ENCODE data around the gene GLIS1. TPM values are rescaled to one million over a fixed set of nuclear protein-coding genes. Genes with fewer than 3 reads are reported as not detected.
A peak's percentile ranks its signal among the peaks of the same experiment; 100 is the strongest.

GLIS1 gene
- total and polyA plus RNA-seq, 10 of the 15 experiments (the other 5 are each of a cell fraction or from before 2014, with no cell fraction given), result not detected

DNA sequence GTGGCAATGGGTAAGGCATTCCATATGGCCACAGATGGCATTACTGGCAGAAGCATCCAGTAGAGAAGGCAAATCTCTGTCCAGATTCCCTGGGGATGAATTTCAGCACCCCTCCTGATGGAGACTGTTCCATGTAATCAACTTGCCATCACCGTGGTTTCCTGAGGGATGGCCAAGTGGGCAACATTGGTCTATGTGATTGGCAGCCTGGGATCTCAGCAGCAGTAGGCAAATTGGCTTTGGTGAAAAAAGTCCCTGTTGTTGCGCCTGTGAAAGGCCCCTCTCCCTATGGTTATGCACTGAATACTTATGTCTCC is 260.5 kb downstream of the GLIS1 start:
- Histone ChIP-seq H4K20me1 (ENCODE audit: control insufficient read depth, insufficient read depth) (no peaks in the 10 kb centered on the region), H3K27me3 (replicated peaks in 1 of 2; ENCODE audit: control insufficient read depth in 2 of 2, insufficient read depth in 2 of 2, low read length in 1 of 2) (peaks cover 5 to 6% of the 10 kb centered on the region in 2 experiments), H3K9ac (ENCODE audit: control insufficient read depth, insufficient read depth, low read length) (no peak overlapping the region), H3K4me2 (ENCODE audit: control insufficient read depth, insufficient read depth) (no peak overlapping the region), H3K4me3 (no peak overlapping the region), H3K36me3 (ENCODE audit: control insufficient read depth in 2 of 2, insufficient read depth in 2 of 2, low read length in 1 of 2) (no peaks in the 10 kb centered on the region), H3K9me3 (replicated peaks; ENCODE audit: control insufficient read depth, insufficient read depth, low read length) (no peaks in the 10 kb centered on the region), H2AFZ (ENCODE audit: control insufficient read depth, low read depth, low read length) (no peak overlapping the region), H3K79me2 (ENCODE audit: control insufficient read depth, insufficient read depth, low read length) (no peaks in the 10 kb centered on the region), H3K27ac (ENCODE audit: control insufficient read depth, insufficient read depth) (no peak overlapping the region), H3K4me1 (ENCODE audit: control insufficient read depth, insufficient read depth, low read length) (no peaks in the 10 kb centered on the region)
- POLR2A ChIA-PET, result no interaction called here
- RAD21 ChIA-PET (ENCODE audit: unreplicated experiment), result no interaction called here
- in situ Hi-C loops (cut with MboI) (loop anchor here (25.0 kb wide), 1 partner anchor 484 kb away; no protein-coding TSS in a partner anchor), intact Hi-C loops (cut with micrococcal nuclease; ENCODE audit: unreplicated experiment) (no loop called here)
- FAIRE-seq, result no peak
- ATAC-seq, result no peak
- CTCF ChIA-PET, result no interaction called here
- TF ChIP-seq, protein P1, sequence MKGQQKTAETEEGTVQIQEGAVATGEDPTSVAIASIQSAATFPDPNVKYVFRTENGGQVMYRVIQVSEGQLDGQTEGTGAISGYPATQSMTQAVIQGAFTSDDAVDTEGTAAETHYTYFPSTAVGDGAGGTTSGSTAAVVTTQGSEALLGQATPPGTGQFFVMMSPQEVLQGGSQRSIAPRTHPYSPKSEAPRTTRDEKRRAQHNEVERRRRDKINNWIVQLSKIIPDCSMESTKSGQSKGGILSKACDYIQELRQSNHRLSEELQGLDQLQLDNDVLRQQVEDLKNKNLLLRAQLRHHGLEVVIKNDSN (IDR thresholded peaks at IDR 0.05; ENCODE audit: borderline replicate concordance, extremely low read length, insufficient read depth, low read depth, low read length), result no peak
- TF ChIP-seq YBX1 (IDR thresholded peaks at IDR 0.05) (no peak), JUNB (IDR thresholded peaks at IDR 0.05) (no peak)
- SMC1A ChIA-PET (ENCODE audit: uncharacterized antibody, unreplicated experiment), result no interaction called here
- no peak for DNase-seq (ENCODE audit: low read depth, low spot score)
- WGBS (ENCODE audit: insufficient coverage, insufficient replicate concordance, low lambda C conversion rate, missing lambda C conversion rate), result 15% methylated on average over 2 of the region's 2 CpGs
- BruUV-seq (replicated peaks), result no TSS peak

DNA sequence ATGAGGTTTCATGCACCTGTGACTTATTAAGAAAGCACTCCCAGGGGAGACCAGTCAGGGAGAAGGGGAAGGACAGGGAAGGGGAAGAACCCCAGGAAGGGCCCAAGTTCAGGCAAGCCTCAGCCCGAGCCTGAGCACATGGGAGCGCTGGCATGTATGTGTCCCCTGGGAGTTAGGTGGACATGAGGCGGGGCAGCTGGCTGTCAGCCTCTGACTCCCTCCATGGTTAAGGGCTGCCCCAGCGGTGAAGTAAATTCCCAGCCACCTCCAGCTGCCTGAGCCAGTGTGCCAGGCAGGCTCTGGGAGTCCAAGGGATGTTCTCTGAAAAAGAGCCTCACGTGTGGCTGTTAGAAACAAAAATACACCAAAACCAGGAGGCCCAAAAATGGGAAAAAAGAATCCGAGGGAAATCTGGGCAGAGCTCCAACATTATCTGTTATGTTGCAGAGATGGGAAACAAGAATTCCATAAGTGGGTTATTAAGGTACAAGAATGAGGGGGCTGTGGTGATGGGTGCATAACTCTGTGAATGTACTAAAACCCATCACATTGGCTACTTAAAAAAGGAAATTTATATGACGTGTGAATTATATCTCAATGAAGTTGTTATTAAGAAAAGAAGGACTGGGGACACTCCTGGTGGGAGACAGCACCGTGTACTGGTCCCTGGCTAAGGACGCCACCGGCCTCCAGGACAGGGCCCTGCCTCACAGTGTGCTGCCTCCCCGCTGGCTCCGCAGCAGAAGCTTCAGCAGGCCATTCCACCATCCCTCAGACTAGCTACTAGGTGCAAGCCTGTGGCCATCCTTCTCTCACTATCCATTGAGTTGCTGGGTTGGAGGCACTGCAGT is 261.1 kb downstream of the GLIS1 start:
- Histone ChIP-seq H3K4me1 (ENCODE audit: control insufficient read depth, insufficient read depth, low read length) (no peaks in the 10 kb centered on the region), H3K9me3 (replicated peaks; ENCODE audit: control insufficient read depth, insufficient read depth, low read length) (no peaks in the 10 kb centered on the region), H3K27ac (ENCODE audit: control insufficient read depth, insufficient read depth) (no peak overlapping the region), H3K9ac (ENCODE audit: control insufficient read depth, insufficient read depth, low read length) (no peak overlapping the region), H3K36me3 (ENCODE audit: control insufficient read depth in 2 of 2, insufficient read depth in 2 of 2, low read length in 1 of 2) (no peaks in the 10 kb centered on the region), H2AFZ (ENCODE audit: control insufficient read depth, low read depth, low read length) (no peak overlapping the region), H3K27me3 (replicated peaks in 1 of 2; ENCODE audit: control insufficient read depth in 2 of 2, insufficient read depth in 2 of 2, low read length in 1 of 2) (peaks cover 5 to 6% of the 10 kb centered on the region in 2 experiments), H3K4me3 (no peak overlapping the region), H4K20me1 (ENCODE audit: control insufficient read depth, insufficient read depth) (no peaks in the 10 kb centered on the region), H3K4me2 (ENCODE audit: control insufficient read depth, insufficient read depth) (no peak overlapping the region), H3K79me2 (ENCODE audit: control insufficient read depth, insufficient read depth, low read length) (no peaks in the 10 kb centered on the region)
- FAIRE-seq (no peak), ATAC-seq (peak; percentile 48), DNase-seq (ENCODE audit: low read depth, low spot score) (no peak)
- ChIA-PET POLR2A (no interaction called here), CTCF (interaction anchor here (1.1 kb wide), 1 partner anchor 224 kb away, joined by 3 read pairs; no protein-coding TSS in a partner anchor), RAD21 (ENCODE audit: unreplicated experiment) (no interaction called here), SMC1A (ENCODE audit: uncharacterized antibody, unreplicated experiment) (no interaction called here)
- in situ Hi-C loops (cut with MboI) (loop anchor here (25.0 kb wide), 1 partner anchor 484 kb away; no protein-coding TSS in a partner anchor), intact Hi-C loops (cut with micrococcal nuclease; ENCODE audit: unreplicated experiment) (loop anchor here (1.0 kb wide), 1 partner anchor 31 kb away; no protein-coding TSS in a partner anchor)
- peak; percentile 62 for TF ChIP-seq MEF2B (IDR thresholded peaks at IDR 0.05; ENCODE audit: partially characterized antibody, poor library complexity, severe bottlenecking)
- TF ChIP-seq ZSCAN29 (IDR thresholded peaks at IDR 0.05), result no peak
- TF ChIP-seq, protein P2, sequence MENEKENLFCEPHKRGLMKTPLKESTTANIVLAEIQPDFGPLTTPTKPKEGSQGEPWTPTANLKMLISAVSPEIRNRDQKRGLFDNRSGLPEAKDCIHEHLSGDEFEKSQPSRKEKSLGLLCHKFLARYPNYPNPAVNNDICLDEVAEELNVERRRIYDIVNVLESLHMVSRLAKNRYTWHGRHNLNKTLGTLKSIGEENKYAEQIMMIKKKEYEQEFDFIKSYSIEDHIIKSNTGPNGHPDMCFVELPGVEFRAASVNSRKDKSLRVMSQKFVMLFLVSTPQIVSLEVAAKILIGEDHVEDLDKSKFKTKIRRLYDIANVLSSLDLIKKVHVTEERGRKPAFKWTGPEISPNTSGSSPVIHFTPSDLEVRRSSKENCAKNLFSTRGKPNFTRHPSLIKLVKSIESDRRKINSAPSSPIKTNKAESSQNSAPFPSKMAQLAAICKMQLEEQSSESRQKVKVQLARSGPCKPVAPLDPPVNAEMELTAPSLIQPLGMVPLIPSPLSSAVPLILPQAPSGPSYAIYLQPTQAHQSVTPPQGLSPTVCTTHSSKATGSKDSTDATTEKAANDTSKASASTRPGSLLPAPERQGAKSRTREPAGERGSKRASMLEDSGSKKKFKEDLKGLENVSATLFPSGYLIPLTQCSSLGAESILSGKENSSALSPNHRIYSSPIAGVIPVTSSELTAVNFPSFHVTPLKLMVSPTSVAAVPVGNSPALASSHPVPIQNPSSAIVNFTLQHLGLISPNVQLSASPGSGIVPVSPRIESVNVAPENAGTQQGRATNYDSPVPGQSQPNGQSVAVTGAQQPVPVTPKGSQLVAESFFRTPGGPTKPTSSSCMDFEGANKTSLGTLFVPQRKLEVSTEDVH (IDR thresholded peaks at IDR 0.05; ENCODE audit: low read depth, partially characterized antibody), result no peak
- TF ChIP-seq IKZF2 (IDR thresholded peaks at IDR 0.05), result peak in 1 of 2 experiments; percentile 10; a peak in 1 of 4 replicates
- 22% methylated on average over 12 of the region's 12 CpGs for WGBS (ENCODE audit: insufficient coverage, insufficient replicate concordance, low lambda C conversion rate, missing lambda C conversion rate)
- BruUV-seq (replicated peaks), result no TSS peak

All from GM12878 (cell line).